Right ventricle myocardium superior (tissue), 1 donor: ENCODE data around the gene PSMA5. TPM values are rescaled to one million over a fixed set of nuclear protein-coding genes. Genes with fewer than 3 reads are reported as not detected.
"Not testable (repeated sequence)": the region's sequence is repeated elsewhere in the genome, so short reads cannot be mapped to it uniquely, and the experiment has no call there.

Experiments
- ATAC-seq: fragments of 200-7000 bp; cut with Tn5 transposase; one replicate; pipeline ENCODE4 v1.9.1; 2020; ENCODE audit warnings: mild to moderate bottlenecking; ENCODE audit not compliant: poor library complexity
- DNase-seq: peaks from one replicate; pipeline ENCODE4 v3.0.0-alpha.2; 2020
- intact Hi-C: fragments of 100-400 bp; cut with DNase I; formaldehyde crosslinking; loops from one replicate; pipeline ENCODE4 v1.11.2; 2022
- long read RNA-seq: library from polyadenylated mRNA; unstranded; transcript quantifications from one replicate; pipeline ENCODE4 v2.0.0, GENCODE V29; 2021
- total RNA-seq: library from RNA; stranded (reverse); fragmentation: NEBNext Ultra II Directional; extraction: Animal tissue kit (Norgen Biotek cat#: 25700); gene quantifications from one replicate; pipeline ENCODE4 v1.2.1, GENCODE V29; 2021
- donor health status: DM: no; HTN: yes; CAD: no; lungs with severe emphysema.

The PSMA5 gene
- total RNA-seq, result 56.8 TPM
- long read RNA-seq, transcript PSMA5-201 (9 exons, 3,729 nt), result major isoform, 63 of 72 reads
- long read RNA-seq, partial matches to known transcripts, result 2 of 72 reads
- long read RNA-seq, other reads (novel, unspliced or antisense), result 7 of 72 reads

DNA sequence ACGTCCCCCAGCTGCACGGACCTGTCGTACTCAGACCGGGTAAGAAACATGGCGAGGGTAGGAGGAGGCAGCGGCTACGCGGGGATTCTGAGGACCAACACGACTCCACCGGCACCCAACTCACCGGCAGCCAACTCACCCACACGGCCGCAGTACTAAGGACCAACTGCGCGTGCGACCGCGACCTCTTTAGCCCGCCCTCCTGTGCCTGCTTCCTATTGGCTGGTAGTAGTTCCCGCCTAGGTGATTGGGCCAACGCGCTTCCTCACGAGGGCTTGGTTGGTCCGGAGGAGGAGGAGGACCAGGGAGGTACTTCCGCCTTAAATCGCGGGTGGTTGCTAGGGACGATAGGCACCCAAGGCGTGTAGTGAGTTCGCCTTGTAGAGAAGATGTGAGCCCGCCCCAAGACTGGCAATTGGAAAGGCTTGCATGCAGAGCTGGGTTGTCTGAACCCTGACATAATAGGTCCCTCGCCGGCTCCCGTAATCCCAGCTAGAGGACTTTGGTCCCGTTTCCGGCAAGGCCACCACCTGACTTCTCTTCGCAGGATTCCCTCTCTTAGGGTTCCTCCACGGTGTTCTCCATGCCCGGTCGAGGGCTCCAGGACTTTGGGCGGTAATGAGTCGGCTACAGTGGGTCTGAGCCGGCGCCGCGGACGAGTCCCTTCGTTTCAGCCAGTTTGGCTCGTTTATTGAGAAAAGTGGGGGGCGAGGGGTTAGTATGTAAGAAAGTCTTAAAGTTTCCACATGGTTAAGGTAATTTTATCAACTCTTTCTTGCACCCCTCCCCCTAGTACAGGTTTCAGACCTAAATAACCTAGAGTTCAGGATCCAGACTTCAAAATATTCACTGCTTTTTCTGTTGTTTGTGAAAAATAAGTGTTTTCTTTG lies at the start of gene PSMA5:
PSMA5 (minus strand) TSS at position 168 of the 890 bp plus-strand sequence; CDS start at position 50, 118 bp downstream.
- ATAC-seq, result peak; percentile 99
- intact Hi-C loops, result no loop called here
- peak; percentile 98 for DNase-seq

- ATAC-seq (no peak), DNase-seq (no peak)
- intact Hi-C loops, result no loop called here
These were observed 49.0 kb upstream of the PSMA5 start for GRCh38 chr1:109475261-109475660.

- intact Hi-C loops, result no loop called here
- ATAC-seq, result peak; percentile 56
- DNase-seq, result no peak
These were observed 48.4 kb upstream of the PSMA5 start for GRCh38 chr1:109474697-109475096.

GRCh38 chr1:109473284-109474057 lies 47.2 kb upstream of the PSMA5 start:
- DNase-seq, intact Hi-C loops: not testable (repeated sequence)
- ATAC-seq, result peak; percentile 48

DNA sequence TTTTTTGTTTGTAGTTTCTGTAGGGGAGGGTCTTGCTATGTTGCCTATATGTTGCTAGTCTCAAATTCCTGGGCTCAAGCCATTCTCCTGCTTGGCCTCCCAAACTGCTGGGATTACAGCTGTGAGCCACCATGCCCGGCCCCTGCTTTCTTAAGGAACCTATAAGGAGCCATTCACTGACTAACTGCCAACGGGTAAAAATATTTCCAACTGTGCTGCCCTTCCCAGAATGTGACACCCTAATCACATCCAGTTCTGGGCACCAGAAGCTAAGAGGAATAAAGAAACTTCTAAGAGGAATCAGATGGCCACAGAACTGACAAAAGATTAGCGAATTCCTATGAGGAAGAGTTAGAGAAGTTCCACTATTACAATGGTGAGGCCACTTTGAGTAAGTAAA lies 46.5 kb upstream of the PSMA5 start:
- DNase-seq (no peak), ATAC-seq (peak; percentile 21)

DNA sequence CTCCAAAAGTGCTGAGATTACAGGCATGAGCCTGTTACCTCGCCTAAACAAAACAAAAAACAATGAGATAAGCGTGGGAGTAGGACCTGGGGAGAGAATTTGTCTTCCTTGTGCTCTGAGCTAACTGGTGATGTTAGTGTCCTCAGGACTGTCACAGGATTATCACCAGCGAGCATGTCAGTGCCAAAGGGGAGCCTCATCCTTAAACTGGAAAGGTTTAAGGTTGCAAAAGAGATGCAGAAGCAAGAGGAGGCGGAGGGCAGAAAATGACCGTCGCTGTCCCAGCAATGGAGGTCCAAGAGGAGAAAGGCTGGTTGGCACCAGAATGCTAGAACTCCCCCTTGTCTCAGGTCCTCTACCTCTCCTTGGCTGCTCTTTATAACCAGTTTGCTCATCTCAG lies 44.0 kb upstream of the PSMA5 start:
- intact Hi-C loops, result no loop called here
- no peak for ATAC-seq
- DNase-seq, result no peak

More for the DNA sequence above, 46.5 kb upstream of the PSMA5 start:
- intact Hi-C loops, result no loop called here

DNA sequence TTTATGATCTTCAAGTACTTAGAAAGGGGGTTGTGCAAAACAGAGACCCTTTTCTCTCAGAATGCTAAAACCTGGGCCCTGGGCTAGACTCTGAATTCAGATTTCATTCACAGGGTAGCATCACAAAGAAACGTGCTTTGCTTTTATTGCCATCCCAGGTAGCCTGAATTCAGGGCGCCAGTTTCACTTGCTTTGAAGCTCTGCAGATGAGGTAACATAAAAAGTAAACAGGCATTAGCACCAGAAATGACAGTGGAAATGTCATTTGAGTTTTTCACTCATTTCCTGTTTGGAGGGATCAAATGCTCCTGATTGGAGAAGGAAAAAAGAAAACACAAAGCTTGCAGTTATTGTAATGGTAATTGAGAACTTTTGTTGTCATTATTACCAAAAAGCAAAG lies 42.7 kb upstream of the PSMA5 start:
- DNase-seq (no peak), ATAC-seq (no peak)
- intact Hi-C loops, result no loop called here

DNA sequence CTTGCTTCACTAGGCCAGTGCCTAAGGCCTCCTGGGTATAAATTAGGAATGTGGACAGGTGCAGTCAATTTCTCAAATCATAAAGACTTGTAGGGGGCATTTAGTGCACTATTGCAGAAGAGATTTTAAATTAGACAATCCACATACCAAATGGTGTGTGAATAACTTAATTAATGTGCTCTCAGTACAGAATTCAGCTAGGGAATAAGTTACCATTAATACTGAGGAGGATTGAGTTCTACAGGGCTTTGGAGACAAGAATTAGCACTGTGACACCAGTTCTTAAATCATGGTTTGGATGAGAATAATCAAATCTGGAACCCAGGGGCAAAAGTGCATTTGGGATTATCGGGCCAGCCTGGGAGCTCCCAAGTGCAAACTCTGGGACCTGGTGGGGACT lies 41.8 kb upstream of the PSMA5 start:
- intact Hi-C loops, result no loop called here
- no peak for ATAC-seq
- DNase-seq, result no peak

- ATAC-seq, result peak; percentile 64
- intact Hi-C loops, result no loop called here
- peak; percentile 50 for DNase-seq
These were observed 41.1 kb upstream of the PSMA5 start for GRCh38 chr1:109467301-109467777.

DNA sequence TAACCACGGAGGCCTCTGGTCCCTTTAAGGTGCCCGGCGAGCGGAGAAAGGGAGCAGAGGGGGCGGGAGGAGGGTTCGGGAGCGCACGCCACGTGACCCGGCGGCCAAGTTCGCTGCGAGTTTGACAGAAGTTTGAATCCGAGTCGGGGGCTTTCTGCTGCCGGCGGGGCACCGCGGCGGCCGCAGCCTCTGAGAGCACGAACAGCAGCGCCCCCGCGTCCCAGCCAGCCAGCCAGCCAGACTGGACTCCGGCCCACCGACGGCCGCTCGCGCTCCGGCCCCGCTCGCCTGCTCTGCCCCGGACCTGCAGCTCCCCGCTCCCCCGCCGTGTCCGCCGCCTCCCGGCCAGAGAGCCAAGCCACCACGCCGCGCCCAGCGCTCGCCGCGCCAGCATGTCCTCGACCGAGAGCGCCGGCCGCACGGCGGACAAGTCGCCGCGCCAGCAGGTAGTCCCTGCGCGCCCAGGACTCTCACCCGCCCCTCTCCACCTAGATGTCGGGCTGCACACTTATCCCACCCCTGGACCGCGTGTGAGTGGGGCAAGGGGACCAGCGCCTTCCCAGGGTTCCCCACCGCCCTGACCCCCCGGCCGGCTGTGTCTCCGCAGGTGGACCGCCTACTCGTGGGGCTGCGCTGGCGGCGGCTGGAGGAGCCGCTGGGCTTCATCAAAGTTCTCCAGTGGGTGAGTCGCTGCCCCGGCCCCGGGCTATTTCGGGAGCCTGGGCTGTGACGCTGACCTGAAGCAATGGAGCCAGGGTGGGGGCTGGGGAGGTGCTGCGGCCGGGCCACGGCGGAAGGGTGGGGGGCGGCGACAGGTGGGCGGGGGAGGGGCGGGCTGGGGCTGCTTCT lies 40.4 kb upstream of the PSMA5 start, which contains the start of gene SYPL2:
SYPL2 (plus strand) TSS at position 95 of the 849 bp plus-strand sequence; CDS start at position 393, 298 bp downstream.
- intact Hi-C loops, result no loop called here
- DNase-seq, result peak; percentile 79
- peak; percentile 92 for ATAC-seq

DNA sequence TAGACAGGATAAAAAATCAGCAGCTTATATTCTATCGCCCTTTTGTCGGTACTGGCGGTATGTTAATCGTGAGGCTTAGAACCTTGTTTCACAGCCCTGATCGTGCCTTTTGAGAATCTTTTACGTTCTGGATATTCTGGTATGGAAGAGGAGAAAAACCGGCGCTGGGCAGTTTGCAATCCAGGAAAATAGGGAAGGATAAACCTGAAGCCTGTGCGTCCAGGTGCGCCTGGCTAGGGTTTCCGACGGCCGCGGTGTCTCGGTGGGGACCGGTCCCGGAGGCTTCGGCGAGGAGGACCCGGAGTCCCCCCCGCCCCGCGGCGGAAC lies 39.8 kb upstream of the PSMA5 start:
- DNase-seq (no peak), ATAC-seq (no peak)
- intact Hi-C loops, result no loop called here

DNA sequence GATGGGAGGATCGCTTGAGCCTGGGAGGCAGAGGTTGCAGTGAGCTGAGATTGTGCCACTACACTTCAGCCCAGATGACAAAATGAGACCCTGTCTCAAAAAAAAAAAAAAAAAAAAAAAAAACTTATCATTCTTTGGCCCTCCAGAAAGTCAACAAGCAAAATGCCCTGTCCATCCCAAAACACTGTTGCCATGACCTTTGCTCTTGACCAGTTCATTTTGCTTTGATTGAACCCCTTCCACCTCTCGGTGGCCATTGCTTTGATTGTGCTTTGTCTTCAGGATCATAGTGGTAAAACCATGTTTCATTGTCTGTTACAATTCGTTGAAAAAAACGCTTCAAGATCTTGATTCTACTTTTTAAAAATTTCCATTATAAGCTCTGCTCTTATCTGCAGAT lies 31.6 kb upstream of the PSMA5 start:
- no peak for DNase-seq
- no peak for ATAC-seq
- intact Hi-C loops, result no loop called here

DNA sequence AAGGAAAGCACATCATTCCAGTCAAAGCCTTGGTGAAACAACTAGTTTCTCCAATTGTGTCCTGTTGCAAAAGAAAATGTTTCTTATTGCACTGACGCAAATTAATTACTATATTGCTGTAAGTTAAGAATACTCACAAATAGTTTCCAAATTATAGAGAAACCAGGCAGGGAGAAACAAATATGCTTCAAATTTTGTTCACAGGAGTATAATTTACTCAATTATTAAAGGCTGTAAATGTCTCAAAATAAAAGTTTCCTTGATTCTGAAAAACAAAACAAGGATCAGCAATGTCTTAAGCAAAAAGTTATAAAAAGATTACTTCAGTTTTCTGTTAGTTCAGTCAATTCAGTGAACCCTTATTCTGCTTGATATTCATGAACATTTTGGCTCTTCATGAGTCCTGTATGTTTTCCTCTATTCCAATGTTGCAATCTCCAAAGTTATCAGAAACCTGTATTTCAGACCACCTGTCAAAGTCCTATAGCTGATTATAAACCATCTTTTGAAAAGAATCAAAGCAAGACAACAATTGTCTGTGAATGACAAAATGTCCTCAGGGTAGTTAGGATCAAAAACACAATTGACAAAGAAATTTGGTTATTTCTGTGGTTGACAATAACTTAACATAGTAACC lies 28.4 kb upstream of the PSMA5 start:
- intact Hi-C loops, result no loop called here
- no peak for DNase-seq
- ATAC-seq, result no peak

DNA sequence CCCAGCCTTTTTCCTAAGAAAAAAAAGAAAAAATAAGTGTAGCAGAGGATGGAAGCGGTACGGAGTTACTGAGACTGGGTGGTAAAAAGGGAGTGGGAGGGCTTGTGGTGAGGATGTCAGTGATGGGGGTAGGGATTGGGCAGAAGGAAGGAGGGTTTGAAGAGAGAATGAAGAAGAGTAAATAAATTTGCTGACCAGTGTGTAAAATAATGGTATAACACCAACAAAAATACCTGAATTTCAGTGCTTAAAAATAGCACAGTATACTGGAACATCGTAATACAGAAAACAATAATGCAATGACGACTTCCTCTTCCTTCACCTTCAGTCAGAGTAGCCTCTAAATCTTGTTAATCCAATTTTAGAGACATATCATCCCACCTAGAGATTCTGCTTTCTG lies 21.3 kb upstream of the PSMA5 start:
- DNase-seq, result no peak
- intact Hi-C loops, result loop anchor here (10.0 kb wide), 1 partner anchor 77 kb away; no protein-coding TSS in a partner anchor
- ATAC-seq, result no peak

- not testable (repeated sequence) for DNase-seq, ATAC-seq
- intact Hi-C loops, result loop anchor here (10.0 kb wide), 1 partner anchor 79 kb away; no protein-coding TSS in a partner anchor
These were observed 19.9 kb upstream of the PSMA5 start for GRCh38 chr1:109445949-109446695.

- no peak for ATAC-seq
- intact Hi-C loops, result loop anchor here (10.0 kb wide), 1 partner anchor 80 kb away; no protein-coding TSS in a partner anchor
- DNase-seq, result no peak
These were observed 18.1 kb upstream of the PSMA5 start for GRCh38 chr1:109444346-109444745.

DNA sequence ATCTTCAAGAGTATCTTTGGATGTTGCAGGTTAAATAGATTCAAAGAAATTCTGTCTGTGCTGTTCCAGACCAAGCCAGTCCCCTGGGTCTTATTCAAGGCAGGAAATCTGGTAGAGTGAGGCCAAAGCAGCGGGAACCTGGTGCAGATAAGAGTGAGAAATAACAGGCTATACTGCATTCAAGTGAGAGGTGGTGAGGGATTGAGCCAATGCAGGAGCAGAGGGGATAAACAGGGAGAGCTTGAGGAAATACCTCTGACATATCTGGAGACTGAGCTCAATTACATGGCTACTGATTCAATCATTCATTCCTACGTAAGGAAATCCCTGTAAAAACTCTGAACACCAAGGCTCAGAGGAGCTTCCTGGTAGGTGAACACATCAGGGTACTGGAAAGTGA lies 17.2 kb upstream of the PSMA5 start:
- ATAC-seq, result no peak
- intact Hi-C loops, result loop anchor here (10.0 kb wide), 1 partner anchor 81 kb away; no protein-coding TSS in a partner anchor

More for the DNA sequence above, 17.2 kb upstream of the PSMA5 start:
- no peak for DNase-seq
